HG03439 (cell line): Measurements from ENCODE around the gene RBM43.

Experiments
- ATAC-seq: cut with Tn5 transposase; IDR thresholded peaks from one replicate; pipeline ENCODE4 v1.9.1; 2021; ENCODE audit warnings: mild to moderate bottlenecking, moderate library complexity; ENCODE audit not compliant: unreplicated experiment

The RBM43 gene

GRCh38 chr2:151230627-151231140 is 31.0 kb downstream of the RBM43 start:
- ATAC-seq = no peak

GRCh38 chr2:151228847-151229512 is 32.7 kb downstream of the RBM43 start:
- no peak for ATAC-seq

GRCh38 chr2:151217343-151217742 is 44.3 kb downstream of the RBM43 start:
- ATAC-seq = no peak

GRCh38 chr2:151207100-151207499 is 54.6 kb downstream of the RBM43 start:
- ATAC-seq = no peak

GRCh38 chr2:151206446-151206968 is 55.2 kb downstream of the RBM43 start:
- ATAC-seq = no peak

GRCh38 chr2:151205571-151205970 is 56.1 kb downstream of the RBM43 start:
- no peak for ATAC-seq

GRCh38 chr2:151204756-151205155 is 56.9 kb downstream of the RBM43 start:
- no peak for ATAC-seq

- no peak for ATAC-seq
These were observed 60.8 kb downstream of the RBM43 start for GRCh38 chr2:151200844-151201243.

- no peak for ATAC-seq
These were observed 61.4 kb downstream of the RBM43 start for GRCh38 chr2:151200277-151200676.

- ATAC-seq = no peak
These were observed 63.0 kb downstream of the RBM43 start for GRCh38 chr2:151198645-151199044.
